ENCODE data around the gene BRCA1. TPM values are rescaled to one million over a fixed set of nuclear protein-coding genes. Genes with fewer than 3 reads are reported as not detected.
"Not testable (repeated sequence)": the region's sequence is repeated elsewhere in the genome, so short reads cannot be mapped to it uniquely, and the experiment has no call there.

Gene BRCA1
- total RNA-seq, 2 donors from 2014 or later: 80.3 to 93.4 TPM

GRCh38 chr17:43114151-43114552 is 11.0 kb downstream of the BRCA1 start:
- no peak for ATAC-seq (replicated peaks)
- Mint-ChIP-seq H3K9me3 (no peaks in the 10 kb centered on the region), H3K27me3 (no peaks in the 10 kb centered on the region), H3K4me1 (peaks cover 5% of the 10 kb centered on the region), H3K4me3 (no peak overlapping the region), H3K27ac (no peak overlapping the region), H3K36me3 (ENCODE audit: low read depth) (peaks cover 52% of the 10 kb centered on the region)

- no peak for ATAC-seq (replicated peaks)
- H3K27me3 Mint-ChIP-seq: no peaks in the 10 kb centered on the region
These were observed 18.6 kb downstream of the BRCA1 start for GRCh38 chr17:43106552-43106951.

GRCh38 chr17:43105146-43105545 is 20.0 kb downstream of the BRCA1 start:
- Mint-ChIP-seq H3K4me1 (no peaks in the 10 kb centered on the region), H3K27ac (no peak overlapping the region), H3K4me3 (no peak overlapping the region), H3K36me3 (ENCODE audit: low read depth) (peaks cover 79% of the 10 kb centered on the region), H3K27me3 (no peaks in the 10 kb centered on the region), H3K9me3 (no peaks in the 10 kb centered on the region)
- ATAC-seq (replicated peaks): no peak

More at GRCh38 chr17:43106552-43106951, 18.6 kb downstream of the BRCA1 start:
- Mint-ChIP-seq H3K36me3 (ENCODE audit: low read depth) (peaks cover 80% of the 10 kb centered on the region), H3K9me3 (no peaks in the 10 kb centered on the region), H3K4me3 (no peak overlapping the region), H3K4me1 (no peaks in the 10 kb centered on the region), H3K27ac (no peak overlapping the region)

GRCh38 chr17:43104665-43105064 is 20.5 kb downstream of the BRCA1 start:
- Mint-ChIP-seq H3K4me3 (no peak overlapping the region), H3K36me3 (ENCODE audit: low read depth) (peaks cover 80% of the 10 kb centered on the region), H3K27me3 (no peaks in the 10 kb centered on the region), H3K9me3 (no peaks in the 10 kb centered on the region), H3K27ac (no peak overlapping the region), H3K4me1 (no peaks in the 10 kb centered on the region)
- no peak for ATAC-seq (replicated peaks)

- H3K9me3 Mint-ChIP-seq; H3K27ac Mint-ChIP-seq; ATAC-seq (replicated peaks); H3K4me3 Mint-ChIP-seq; H3K27me3 Mint-ChIP-seq; H3K4me1 Mint-ChIP-seq: not testable (repeated sequence)
- peaks cover 75% of the 10 kb centered on the region for H3K36me3 Mint-ChIP-seq (ENCODE audit: low read depth)
These were observed 29.8 kb downstream of the BRCA1 start for GRCh38 chr17:43095364-43095763.

- Mint-ChIP-seq H3K27ac (no peak overlapping the region), H3K9me3 (no peaks in the 10 kb centered on the region), H3K36me3 (ENCODE audit: low read depth) (peaks cover 76% of the 10 kb centered on the region), H3K4me1 (no peaks in the 10 kb centered on the region), H3K4me3 (no peak overlapping the region), H3K27me3 (no peaks in the 10 kb centered on the region)
- ATAC-seq (replicated peaks): no peak
These were observed 30.9 kb downstream of the BRCA1 start for GRCh38 chr17:43094129-43094835.

- Mint-ChIP-seq H3K4me1 (no peaks in the 10 kb centered on the region), H3K27me3 (no peaks in the 10 kb centered on the region), H3K27ac (no peak overlapping the region), H3K9me3 (no peaks in the 10 kb centered on the region), H3K36me3 (ENCODE audit: low read depth) (peaks cover 84% of the 10 kb centered on the region), H3K4me3 (no peak overlapping the region)
- ATAC-seq (replicated peaks): no peak
These were observed 32.3 kb downstream of the BRCA1 start for GRCh38 chr17:43092901-43093300.

GRCh38 chr17:43090022-43090421 is 35.1 kb downstream of the BRCA1 start:
- no peak for ATAC-seq (replicated peaks)
- Mint-ChIP-seq H3K4me1 (no peaks in the 10 kb centered on the region), H3K36me3 (ENCODE audit: low read depth) (peaks cover 67% of the 10 kb centered on the region), H3K4me3 (no peak overlapping the region), H3K27ac (no peak overlapping the region), H3K27me3 (no peaks in the 10 kb centered on the region), H3K9me3 (no peaks in the 10 kb centered on the region)

GRCh38 chr17:43085474-43085873 is 39.7 kb downstream of the BRCA1 start:
- ATAC-seq (replicated peaks): no peak
- no peaks in the 10 kb centered on the region for H3K27me3 Mint-ChIP-seq
- H3K27ac Mint-ChIP-seq: no peak overlapping the region
- no peaks in the 10 kb centered on the region for H3K9me3 Mint-ChIP-seq
- H3K36me3 Mint-ChIP-seq (ENCODE audit: low read depth): peaks cover 70% of the 10 kb centered on the region
- H3K4me3 Mint-ChIP-seq: no peak overlapping the region
- no peaks in the 10 kb centered on the region for H3K4me1 Mint-ChIP-seq

- H3K27me3 Mint-ChIP-seq: no peaks in the 10 kb centered on the region
- no peaks in the 10 kb centered on the region for H3K9me3 Mint-ChIP-seq
- no peak overlapping the region for H3K4me3 Mint-ChIP-seq
- H3K4me1 Mint-ChIP-seq: no peaks in the 10 kb centered on the region
- no peak overlapping the region for H3K27ac Mint-ChIP-seq
- H3K36me3 Mint-ChIP-seq (ENCODE audit: low read depth): peaks cover 60% of the 10 kb centered on the region
- ATAC-seq (replicated peaks): no peak
These were observed 45.4 kb downstream of the BRCA1 start for GRCh38 chr17:43079641-43080302.

GRCh38 chr17:43074869-43075268 is 50.3 kb downstream of the BRCA1 start:
- Mint-ChIP-seq H3K36me3 (ENCODE audit: low read depth) (peaks cover 46% of the 10 kb centered on the region), H3K27me3 (no peaks in the 10 kb centered on the region), H3K27ac (no peak overlapping the region), H3K4me1 (no peaks in the 10 kb centered on the region), H3K4me3 (no peak overlapping the region), H3K9me3 (no peaks in the 10 kb centered on the region)
- no peak for ATAC-seq (replicated peaks)

- no peak overlapping the region for H3K4me3 Mint-ChIP-seq
- H3K27me3 Mint-ChIP-seq: no peaks in the 10 kb centered on the region
- no peak overlapping the region for H3K27ac Mint-ChIP-seq
- no peak for ATAC-seq (replicated peaks)
- H3K4me1 Mint-ChIP-seq: no peaks in the 10 kb centered on the region
- no peaks in the 10 kb centered on the region for H3K9me3 Mint-ChIP-seq
- H3K36me3 Mint-ChIP-seq (ENCODE audit: low read depth): peaks cover 59% of the 10 kb centered on the region
These were observed 54.3 kb downstream of the BRCA1 start for GRCh38 chr17:43070872-43071271.

GRCh38 chr17:43070257-43070656 is 54.9 kb downstream of the BRCA1 start:
- peaks cover 64% of the 10 kb centered on the region for H3K36me3 Mint-ChIP-seq (ENCODE audit: low read depth)
- no peaks in the 10 kb centered on the region for H3K9me3 Mint-ChIP-seq
- H3K27ac Mint-ChIP-seq: no peak overlapping the region
- no peak overlapping the region for H3K4me3 Mint-ChIP-seq
- no peaks in the 10 kb centered on the region for H3K4me1 Mint-ChIP-seq
- ATAC-seq (replicated peaks): no peak
- no peaks in the 10 kb centered on the region for H3K27me3 Mint-ChIP-seq

- no peak for ATAC-seq (replicated peaks)
- no peak overlapping the region for H3K4me3 Mint-ChIP-seq
- no peaks in the 10 kb centered on the region for H3K9me3 Mint-ChIP-seq
- H3K36me3 Mint-ChIP-seq (ENCODE audit: low read depth): peaks cover 60% of the 10 kb centered on the region
- no peaks in the 10 kb centered on the region for H3K27me3 Mint-ChIP-seq
- H3K27ac Mint-ChIP-seq: no peak overlapping the region
- no peaks in the 10 kb centered on the region for H3K4me1 Mint-ChIP-seq
These were observed 55.7 kb downstream of the BRCA1 start for GRCh38 chr17:43069368-43069898.

All from activated T-helper 17 cell treated with anti-CD3 and anti-CD28 coated beads, Interleukin-2, amount 50 U/mL, for 72 hours (primary cell).